Stomach smooth muscle (tissue), 2 donors: ENCODE measurements around the gene TBXA2R.

Experiments
- H3K27ac ChIP-seq: one replicate; pipeline ENCODE4 v1.7.0; 2013; ENCODE audit warnings: mild to moderate bottlenecking, low read length, inconsistent platforms
- H3K27me3 ChIP-seq, 2 donors: one replicate each; pipeline ENCODE4 v1.7.0; 2013; ENCODE audit warnings: low read length in 2 of 2; ENCODE audit not compliant: insufficient read depth in 2 of 2, control insufficient read depth in 1 of 2
- H3K36me3 ChIP-seq, 2 donors: one replicate each; pipeline ENCODE4 v1.7.0; 2013; ENCODE audit warnings: low read length in 2 of 2; ENCODE audit not compliant: control insufficient read depth in 2 of 2, insufficient read depth in 2 of 2
- H3K4me1 ChIP-seq: one replicate; pipeline ENCODE4 v1.7.0; 2013; ENCODE audit warnings: low read length; ENCODE audit not compliant: control insufficient read depth, insufficient read depth
- H3K4me3 ChIP-seq, 2 donors: one replicate each; pipeline ENCODE4 v1.7.0; 2013; ENCODE audit warnings: low read length in 2 of 2
- H3K9ac ChIP-seq, 2 donors: one replicate each; pipeline ENCODE4 v1.7.0; 2013; ENCODE audit warnings: low read length in 2 of 2, mild to moderate bottlenecking in 1 of 2
- H3K9me3 ChIP-seq, 2 donors: one replicate each; pipeline ENCODE4 v1.7.0; 2013; ENCODE audit warnings: low read length in 2 of 2; ENCODE audit not compliant: control insufficient read depth in 2 of 2
- donor health status: healthy.
- donor health status: Pancreatic carcinoma.

TBXA2R gene

DNA sequence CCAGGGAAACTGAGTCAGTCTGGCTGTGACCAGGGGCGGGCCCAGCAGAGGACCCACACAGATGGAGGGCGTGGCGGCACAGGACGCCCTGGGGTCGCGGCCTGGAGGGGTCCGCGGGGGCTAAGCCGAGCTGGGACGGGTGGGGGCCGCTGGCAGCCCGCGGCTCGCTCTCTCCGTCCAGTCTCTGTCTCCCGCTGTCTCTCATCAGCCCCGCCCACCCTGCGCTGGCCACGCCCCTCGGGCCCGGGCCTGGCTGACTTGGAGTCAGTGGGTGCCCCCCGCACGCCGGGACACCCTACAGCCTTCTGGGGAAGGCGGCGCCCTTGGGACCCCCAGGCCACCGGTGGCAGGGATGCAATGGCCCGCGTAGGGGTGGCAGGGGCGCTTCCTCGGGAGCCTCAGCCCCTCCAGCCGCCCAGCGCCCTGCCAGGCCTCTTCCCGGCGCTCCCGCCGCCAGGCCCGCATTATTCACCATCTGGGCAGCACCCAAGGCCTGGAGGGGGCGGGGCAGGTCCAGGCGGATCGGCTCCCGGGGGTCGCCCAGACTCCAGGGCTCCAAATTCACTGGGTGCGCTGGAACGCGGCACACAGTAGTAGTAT is at the start of gene TBXA2R:
TSS of gene TBXA2R (minus strand) at position 186 of the 600 bp plus-strand sequence. CDS start 6,241 bp downstream, outside the sequence.
- Histone ChIP-seq H3K27ac (no peak within 1 kb of the TSS), H3K4me1 (peaks cover 54% of the 10 kb centered on the region), H3K36me3 (peaks cover under 1 to 5% of the 10 kb centered on the region in 2 donors), H3K27me3 (peaks cover 0 to 5% of the 10 kb centered on the region in 2 donors), H3K9ac (peak within 1 kb of the TSS; percentile 44 to 62), H3K4me3 (peak within 1 kb of the TSS; percentile 57 to 75), H3K9me3 (no peaks in the 10 kb centered on the region)

DNA sequence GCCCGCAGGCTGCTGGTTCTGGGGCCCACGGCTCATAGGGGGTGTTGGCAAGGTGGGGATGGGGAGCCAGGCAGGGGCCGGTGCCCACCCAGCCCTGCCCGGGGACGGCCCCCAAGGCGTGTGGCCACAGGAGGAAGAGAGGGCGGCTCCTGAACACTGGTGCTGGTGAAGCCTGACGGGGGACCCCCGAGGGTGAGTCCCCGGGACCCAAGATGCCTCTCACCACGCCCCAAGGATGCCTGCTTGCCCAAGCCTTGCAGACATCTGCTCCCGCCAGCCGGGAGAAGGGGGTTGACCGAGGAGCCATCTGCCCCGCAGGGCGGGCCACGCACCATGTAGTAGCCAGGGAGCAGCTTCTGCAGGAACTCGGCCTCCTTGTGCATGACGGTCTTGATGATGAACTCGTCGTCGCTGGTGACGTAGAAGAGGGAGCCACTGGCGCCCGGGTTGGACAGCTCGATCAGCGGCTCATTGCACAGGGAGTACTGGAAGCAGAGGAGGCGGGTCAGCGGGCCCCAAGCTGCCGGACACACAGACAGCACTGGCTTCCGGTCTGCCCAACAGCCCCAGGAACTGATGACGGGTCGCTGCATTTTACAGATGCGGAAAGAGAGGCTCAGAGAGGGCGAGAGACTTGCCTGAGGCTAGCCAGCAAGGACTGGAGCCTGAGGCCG is 49.5 kb upstream of the TBXA2R start:
- Histone ChIP-seq H3K27ac (no peak overlapping the region), H3K4me3 (no peak overlapping the region), H3K9me3 (no peaks in the 10 kb centered on the region), H3K27me3 (no peaks in the 10 kb centered on the region), H3K9ac (no peak overlapping the region), H3K36me3 (peaks cover 54 to 65% of the 10 kb centered on the region in 2 donors), H3K4me1 (no peaks in the 10 kb centered on the region)

DNA sequence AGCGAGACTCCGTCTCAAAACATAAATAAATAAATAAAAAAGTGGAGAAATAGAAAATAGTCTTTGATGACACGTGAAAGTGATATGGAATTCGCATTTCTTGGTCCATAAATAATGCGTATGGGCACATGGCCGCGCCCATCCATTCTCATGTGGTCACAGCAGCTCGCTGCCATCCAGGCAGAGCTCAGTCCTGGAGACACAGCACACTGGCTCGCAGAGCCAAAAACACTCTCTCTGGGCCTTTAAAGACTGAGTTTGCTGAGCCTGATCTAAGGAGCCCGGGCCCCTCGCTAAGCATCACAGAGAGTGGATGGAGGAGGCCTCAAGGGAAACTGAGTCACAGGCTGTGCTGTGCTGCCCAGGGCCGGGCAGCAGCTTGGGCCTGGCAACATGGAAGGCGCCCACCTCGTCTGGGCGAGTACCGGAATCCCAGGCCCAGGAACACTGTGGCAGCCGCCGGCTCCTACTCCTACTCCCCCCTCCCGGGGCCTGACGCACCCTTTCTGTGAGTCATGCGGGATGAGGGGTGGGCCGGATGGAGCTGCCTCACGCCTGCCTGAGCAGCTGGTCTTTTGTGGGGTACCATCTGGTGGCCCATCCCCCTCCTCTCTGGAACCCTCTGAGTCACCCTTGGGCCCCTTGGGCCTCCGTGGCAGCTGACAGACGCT is 48.9 kb upstream of the TBXA2R start:
- no peak overlapping the region for H3K9ac ChIP-seq
- peaks cover 51 to 64% of the 10 kb centered on the region in 2 donors for H3K36me3 ChIP-seq
- no peak overlapping the region for H3K4me3 ChIP-seq
- H3K4me1 ChIP-seq: no peaks in the 10 kb centered on the region
- H3K27ac ChIP-seq: no peak overlapping the region
- H3K27me3 ChIP-seq: no peaks in the 10 kb centered on the region
- no peaks in the 10 kb centered on the region for H3K9me3 ChIP-seq

DNA sequence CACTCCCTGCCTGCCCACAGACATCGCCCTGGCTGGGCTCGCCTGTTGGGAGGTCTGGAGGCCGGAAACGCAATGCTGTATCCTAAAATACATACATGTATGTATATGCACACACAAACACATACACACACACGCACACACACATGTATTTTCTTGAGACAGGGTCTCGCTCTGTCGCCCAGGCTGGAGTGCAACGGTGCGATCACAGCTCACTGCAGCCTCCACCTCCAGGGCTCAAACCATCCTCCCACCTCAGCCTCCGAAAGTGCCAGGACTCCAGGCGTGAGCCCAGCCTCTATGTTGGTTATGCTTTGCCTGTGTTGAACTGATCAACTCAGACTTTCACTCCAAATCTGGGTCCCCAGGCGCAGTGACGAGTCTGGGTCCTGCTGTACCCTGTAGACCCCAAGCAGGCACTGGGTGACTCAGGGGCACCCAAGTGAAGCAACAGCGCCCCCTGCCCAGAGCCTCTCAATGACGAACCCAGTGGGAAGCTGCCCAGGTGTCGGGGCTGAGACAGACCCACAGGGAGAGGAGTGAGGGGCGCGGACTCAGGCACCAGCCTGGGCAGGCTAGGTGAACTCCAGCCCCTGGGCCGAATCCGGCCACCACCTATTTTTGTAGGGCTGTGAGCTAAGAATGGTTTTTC is 47.3 kb upstream of the TBXA2R start:
- Histone ChIP-seq H3K27me3 (no peaks in the 10 kb centered on the region), H3K4me3 (no peak overlapping the region), H3K9ac (no peak overlapping the region), H3K4me1 (no peaks in the 10 kb centered on the region), H3K27ac (no peak overlapping the region), H3K9me3 (no peaks in the 10 kb centered on the region), H3K36me3 (peaks cover 46 to 60% of the 10 kb centered on the region in 2 donors)

DNA sequence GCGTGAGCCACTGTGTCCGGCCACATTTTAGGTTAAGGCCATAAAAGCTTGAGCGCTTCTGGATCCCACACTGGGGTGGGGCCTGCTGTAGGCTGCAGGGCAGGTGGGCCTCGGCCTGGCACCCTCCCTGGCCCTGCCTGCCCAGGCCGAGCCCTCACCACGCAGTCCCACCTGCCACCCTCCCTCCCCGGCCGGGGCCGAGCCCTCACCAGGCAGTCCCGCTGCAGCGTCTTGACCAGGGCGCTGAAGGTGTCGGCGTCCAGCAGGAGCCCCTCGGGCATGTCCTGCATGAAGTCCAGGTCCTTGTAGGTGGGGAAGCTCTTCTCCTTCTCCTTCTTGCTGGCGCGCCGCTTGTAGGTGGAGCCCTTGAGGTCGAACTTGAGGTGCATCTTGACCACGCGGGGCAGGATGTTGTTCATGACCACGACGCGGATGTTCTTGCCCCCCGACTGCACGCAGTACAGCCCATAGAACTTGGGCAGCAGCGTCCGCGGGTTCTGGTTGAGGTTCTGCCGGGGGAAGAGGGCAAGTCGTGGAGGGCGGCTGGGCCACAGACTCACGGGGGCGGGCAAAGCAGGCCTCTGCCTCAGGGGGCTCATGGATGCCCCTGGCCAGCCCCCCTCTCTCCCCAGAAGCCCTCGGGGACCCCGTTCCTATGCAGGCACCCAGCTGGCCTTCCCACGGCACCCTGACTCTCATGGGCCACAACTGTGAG is 46.6 kb upstream of the TBXA2R start:
- no peak overlapping the region for H3K27ac ChIP-seq
- H3K4me1 ChIP-seq: no peaks in the 10 kb centered on the region
- no peaks in the 10 kb centered on the region for H3K27me3 ChIP-seq
- H3K9ac ChIP-seq: no peak overlapping the region
- H3K4me3 ChIP-seq: no peak overlapping the region
- no peaks in the 10 kb centered on the region for H3K9me3 ChIP-seq
- peaks cover 42 to 58% of the 10 kb centered on the region in 2 donors for H3K36me3 ChIP-seq

DNA sequence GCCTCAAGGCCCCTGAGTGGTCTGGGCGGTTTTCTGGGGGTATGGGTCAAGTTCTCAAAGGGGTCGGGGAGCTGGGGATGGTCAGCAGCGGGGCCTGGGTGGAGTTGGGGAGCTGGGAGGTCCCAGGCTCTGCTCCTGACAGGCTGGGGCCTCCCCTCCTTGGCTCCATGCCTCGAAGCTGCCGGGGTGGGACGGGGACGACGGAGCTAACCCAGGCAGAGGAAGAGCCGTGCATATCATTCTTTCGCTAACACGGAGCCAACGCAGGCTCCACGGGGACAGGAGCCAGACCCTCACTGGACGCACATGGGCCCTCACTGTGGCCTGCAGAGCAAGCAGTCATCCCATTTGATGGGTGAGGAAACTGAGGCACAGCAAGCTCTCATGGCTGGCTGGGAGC is 45.7 kb upstream of the TBXA2R start:
- Histone ChIP-seq H3K4me3 (no peak overlapping the region), H3K27ac (no peak overlapping the region), H3K9ac (no peak overlapping the region), H3K9me3 (no peaks in the 10 kb centered on the region), H3K36me3 (peaks cover 42 to 54% of the 10 kb centered on the region in 2 donors), H3K4me1 (no peaks in the 10 kb centered on the region), H3K27me3 (no peaks in the 10 kb centered on the region)

DNA sequence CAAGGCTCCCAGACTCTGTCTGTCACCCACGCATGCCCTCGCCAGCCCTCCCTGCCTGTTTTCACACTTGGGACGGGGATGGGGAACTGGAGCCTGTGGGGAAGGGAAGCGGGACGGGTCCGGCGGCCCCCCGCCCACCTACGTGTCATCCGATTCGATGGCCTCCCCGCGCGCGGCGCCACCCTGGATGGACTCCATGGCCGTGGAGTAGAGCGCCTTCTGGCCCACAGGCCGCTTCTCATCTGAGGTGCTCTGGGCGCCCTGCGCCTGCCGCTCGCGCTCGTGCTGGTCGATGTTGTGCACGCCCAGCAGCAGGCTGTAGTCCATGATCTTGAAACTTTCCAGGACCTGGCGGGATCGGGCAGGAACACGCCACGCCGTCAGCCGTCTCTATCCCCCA is 45.0 kb upstream of the TBXA2R start:
- H3K4me3 ChIP-seq: no peak overlapping the region
- H3K4me1 ChIP-seq: no peaks in the 10 kb centered on the region
- no peak overlapping the region for H3K9ac ChIP-seq
- H3K9me3 ChIP-seq: no peaks in the 10 kb centered on the region
- no peak overlapping the region for H3K27ac ChIP-seq
- H3K36me3 ChIP-seq: peaks cover 35 to 51% of the 10 kb centered on the region in 2 donors
- H3K27me3 ChIP-seq: no peaks in the 10 kb centered on the region

DNA sequence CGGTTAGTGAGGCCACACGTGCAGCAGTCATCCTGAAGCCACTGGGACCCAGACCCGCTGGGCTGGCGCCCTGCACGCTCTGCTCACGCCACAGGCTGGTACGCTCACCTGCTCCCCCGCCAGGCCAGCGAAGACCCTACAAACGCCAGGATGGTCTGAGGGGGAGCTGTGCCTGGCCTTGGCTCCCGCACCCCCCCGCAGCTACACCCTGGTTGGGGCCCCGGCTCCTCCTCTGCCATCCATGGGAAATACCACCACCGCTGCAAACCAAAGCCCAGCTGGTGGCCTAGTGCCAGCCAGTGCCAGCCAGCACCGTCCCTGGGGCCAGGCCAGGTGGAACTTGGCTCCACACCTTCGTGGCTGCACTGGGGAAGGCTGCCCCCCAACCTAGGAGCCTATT is 43.2 kb upstream of the TBXA2R start:
- Histone ChIP-seq H3K9ac (no peak overlapping the region), H3K9me3 (no peaks in the 10 kb centered on the region), H3K27ac (no peak overlapping the region), H3K4me1 (no peaks in the 10 kb centered on the region), H3K27me3 (no peaks in the 10 kb centered on the region), H3K4me3 (no peak overlapping the region), H3K36me3 (peaks cover 46 to 57% of the 10 kb centered on the region in 2 donors)

DNA sequence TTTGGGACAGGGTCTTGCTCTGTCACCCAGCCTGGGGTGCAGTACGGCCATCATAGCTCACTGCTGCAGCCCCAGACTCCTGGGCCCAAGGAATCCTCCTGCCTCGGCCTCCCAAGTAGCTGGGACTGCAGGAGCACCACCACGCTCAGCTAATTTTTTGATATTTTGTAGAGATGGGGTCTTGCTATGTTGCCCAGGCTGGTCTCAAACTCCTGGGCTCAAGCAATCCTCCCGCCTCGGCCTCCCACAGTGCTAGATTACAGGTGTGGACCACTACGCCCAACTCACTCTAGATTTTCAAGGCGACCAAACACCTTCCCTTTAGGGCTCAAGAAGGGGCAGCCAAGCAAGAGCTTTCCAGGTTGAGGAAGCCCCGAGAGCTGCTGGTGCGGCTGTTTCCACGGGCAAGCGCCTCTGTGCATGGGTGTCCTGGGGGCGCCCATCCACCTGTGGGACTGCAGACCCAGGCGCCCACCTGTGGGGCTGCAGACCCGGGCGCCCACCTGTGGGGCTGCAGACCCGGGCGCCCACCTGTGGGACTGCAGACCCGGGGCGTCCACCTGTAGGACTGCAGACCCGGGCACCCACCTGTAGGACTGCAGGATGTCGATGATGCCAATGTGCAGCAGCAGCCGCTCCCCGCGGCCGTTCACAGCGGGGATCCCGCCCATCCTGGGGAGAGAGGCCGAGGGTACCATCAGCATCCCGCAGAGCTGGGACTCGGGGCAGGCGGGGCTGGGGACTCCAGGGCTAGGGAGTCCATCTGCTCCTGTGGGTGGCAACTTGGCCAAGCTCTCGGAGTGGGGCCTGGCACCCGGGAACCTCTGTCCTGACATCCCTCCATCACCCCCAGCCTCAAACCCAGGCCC is 41.6 kb upstream of the TBXA2R start:
- no peaks in the 10 kb centered on the region for H3K4me1 ChIP-seq
- H3K9ac ChIP-seq: no peak overlapping the region
- no peaks in the 10 kb centered on the region for H3K27me3 ChIP-seq
- peaks cover 47 to 54% of the 10 kb centered on the region in 2 donors for H3K36me3 ChIP-seq
- H3K9me3 ChIP-seq: no peaks in the 10 kb centered on the region
- no peak overlapping the region for H3K4me3 ChIP-seq
- H3K27ac ChIP-seq: no peak overlapping the region
